ENCODE data around the gene CENPK. TPM values are rescaled to one million over a fixed set of nuclear protein-coding genes. Genes with fewer than 3 reads are reported as not detected.
"Not testable (repeated sequence)": the region's sequence is repeated elsewhere in the genome, so short reads cannot be mapped to it uniquely, and the experiment has no call there.

Gene CENPK
- total RNA-seq, 1 experiment from 2014 or later: 8.6 TPM

DNA sequence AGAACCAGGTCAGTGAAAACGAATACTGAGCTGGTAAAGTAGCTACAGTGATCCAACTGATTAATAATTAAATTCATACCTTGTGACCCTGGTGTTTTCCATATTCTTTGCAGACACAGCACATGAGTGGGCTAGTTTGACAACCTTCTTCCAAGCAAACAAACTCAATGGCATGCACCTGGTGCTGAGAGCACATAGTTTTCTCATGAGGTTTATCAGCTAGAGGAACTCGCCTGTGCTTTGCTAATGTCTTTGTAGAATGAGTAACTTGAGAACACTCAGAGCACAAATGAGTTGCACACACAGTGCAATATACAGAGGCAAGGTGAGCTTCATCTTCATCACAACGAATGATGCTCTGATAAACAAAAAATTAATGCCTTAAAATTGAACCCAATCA, 48.6 kb upstream of the CENPK start:
- ChIA-PET CTCF (interaction anchor here (0.7 kb wide), 1 partner anchor 687 kb away, joined by 3 read pairs; no protein-coding TSS in a partner anchor), POLR2A (ENCODE audit: unreplicated experiment) (no interaction called here)
- no TSS peak for BruUV-seq (replicated peaks)
- Histone ChIP-seq H3K9me2 (replicated peaks; ENCODE audit: low read length) (no peaks in the 10 kb centered on the region), H3K4me3 (ENCODE audit: low read length) (no peak overlapping the region), H3K9me3 (ENCODE audit: low read length) (no peaks in the 10 kb centered on the region), H3K27ac (ENCODE audit: low read length) (no peak overlapping the region), H3K79me2 (ENCODE audit: low read length) (no peaks in the 10 kb centered on the region), H3F3A (ENCODE audit: low read length, unreplicated experiment) (no peaks in the 10 kb centered on the region), H3K36me3 (ENCODE audit: low read depth, low read length) (no peaks in the 10 kb centered on the region), H3K4me1 (ENCODE audit: insufficient read depth, low read length) (peaks cover 10% of the 10 kb centered on the region; the same call in 1 of the 2 replicates), H4K20me1 (ENCODE audit: low read length) (no peaks in the 10 kb centered on the region), H3K9ac (ENCODE audit: low read length) (no peak overlapping the region), H2AFZ (ENCODE audit: low read length) (no peak overlapping the region), H3K27me3 (ENCODE audit: low read length) (no peaks in the 10 kb centered on the region), H3K4me2 (ENCODE audit: low read length) (no peak overlapping the region)
- ATAC-seq (no peak), DNase-seq (peak; percentile 43)
- TF ChIP-seq EZH2phosphoT487 (IDR thresholded peaks at IDR 0.05; ENCODE audit: borderline replicate concordance, low read length): no peak
- no peak for TF ChIP-seq EZH2 (IDR thresholded peaks at IDR 0.05; ENCODE audit: low read length, unreplicated experiment)
- TF ChIP-seq, protein P1, sequence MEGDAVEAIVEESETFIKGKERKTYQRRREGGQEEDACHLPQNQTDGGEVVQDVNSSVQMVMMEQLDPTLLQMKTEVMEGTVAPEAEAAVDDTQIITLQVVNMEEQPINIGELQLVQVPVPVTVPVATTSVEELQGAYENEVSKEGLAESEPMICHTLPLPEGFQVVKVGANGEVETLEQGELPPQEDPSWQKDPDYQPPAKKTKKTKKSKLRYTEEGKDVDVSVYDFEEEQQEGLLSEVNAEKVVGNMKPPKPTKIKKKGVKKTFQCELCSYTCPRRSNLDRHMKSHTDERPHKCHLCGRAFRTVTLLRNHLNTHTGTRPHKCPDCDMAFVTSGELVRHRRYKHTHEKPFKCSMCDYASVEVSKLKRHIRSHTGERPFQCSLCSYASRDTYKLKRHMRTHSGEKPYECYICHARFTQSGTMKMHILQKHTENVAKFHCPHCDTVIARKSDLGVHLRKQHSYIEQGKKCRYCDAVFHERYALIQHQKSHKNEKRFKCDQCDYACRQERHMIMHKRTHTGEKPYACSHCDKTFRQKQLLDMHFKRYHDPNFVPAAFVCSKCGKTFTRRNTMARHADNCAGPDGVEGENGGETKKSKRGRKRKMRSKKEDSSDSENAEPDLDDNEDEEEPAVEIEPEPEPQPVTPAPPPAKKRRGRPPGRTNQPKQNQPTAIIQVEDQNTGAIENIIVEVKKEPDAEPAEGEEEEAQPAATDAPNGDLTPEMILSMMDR (conservative IDR thresholded peaks at IDR 0.05; ENCODE audit: low read depth, low read length): no peak
- intact Hi-C loops (cut with micrococcal nuclease): no loop called here

DNA sequence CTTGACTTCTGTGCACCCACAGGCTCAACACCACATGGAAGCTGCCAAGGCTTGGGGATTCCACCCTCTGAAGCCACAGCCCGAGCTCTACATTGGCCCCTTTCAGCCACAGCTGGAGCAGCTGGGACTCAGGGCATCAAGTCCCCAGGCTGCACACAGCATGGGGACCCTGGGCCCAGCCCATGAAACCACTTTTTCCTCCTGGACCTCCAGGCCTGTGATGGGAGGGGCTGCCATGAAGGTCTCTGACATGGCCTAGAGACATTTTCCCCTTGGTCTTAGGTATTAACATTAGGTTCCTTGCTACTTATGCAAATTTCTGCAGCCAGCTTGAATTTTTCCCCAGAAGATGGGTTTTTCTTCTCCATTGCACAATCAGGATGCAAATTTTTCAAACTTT, 38.8 kb upstream of the CENPK start:
- H3K9me3 ChIP-seq (ENCODE audit: low read length); ATAC-seq; DNase-seq; H3K27ac ChIP-seq (ENCODE audit: low read length); H4K20me1 ChIP-seq (ENCODE audit: low read length); H3K4me2 ChIP-seq (ENCODE audit: low read length); H3K4me3 ChIP-seq (ENCODE audit: low read length); H3K9me2 ChIP-seq (replicated peaks; ENCODE audit: low read length); POLR2A ChIA-PET (ENCODE audit: unreplicated experiment); H3K4me1 ChIP-seq (ENCODE audit: insufficient read depth, low read length); H3K27me3 ChIP-seq (ENCODE audit: low read length); intact Hi-C loops (cut with micrococcal nuclease); CTCF ChIA-PET; H3K9ac ChIP-seq (ENCODE audit: low read length); BruUV-seq (replicated peaks); H3K36me3 ChIP-seq (ENCODE audit: low read depth, low read length); H3K79me2 ChIP-seq (ENCODE audit: low read length); H2AFZ ChIP-seq (ENCODE audit: low read length); H3F3A ChIP-seq (ENCODE audit: low read length, unreplicated experiment): not testable (repeated sequence)

DNA sequence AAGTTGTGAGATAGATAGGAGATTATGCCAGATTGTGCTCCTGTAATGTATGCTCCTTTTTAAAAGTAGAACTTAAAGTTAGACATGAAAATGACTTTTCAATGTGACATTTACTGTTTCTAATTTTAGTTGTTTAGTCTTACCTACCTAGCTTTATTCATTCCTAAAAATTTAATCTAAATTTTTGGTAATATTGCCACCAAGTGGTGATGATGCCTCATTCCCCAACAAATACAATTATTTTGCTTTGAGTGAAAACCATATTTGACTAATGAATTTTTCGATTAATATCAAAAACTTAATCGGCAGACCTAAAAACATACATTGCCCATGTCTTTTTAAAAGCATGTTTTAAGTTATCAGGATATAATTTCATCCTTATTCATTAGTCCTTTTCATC, 25.7 kb upstream of the CENPK start:
- ATAC-seq: no peak

More for the DNA sequence above, 25.7 kb upstream of the CENPK start:
- TF ChIP-seq EZH2phosphoT487 (IDR thresholded peaks at IDR 0.05; ENCODE audit: borderline replicate concordance, low read length) (no peak), EZH2 (IDR thresholded peaks at IDR 0.05; ENCODE audit: low read length, unreplicated experiment) (no peak)
- TF ChIP-seq, protein P1 (conservative IDR thresholded peaks at IDR 0.05; ENCODE audit: low read depth, low read length): 0 out of 2 replicates have a peak, but pooled peaks have one; percentile 28
- CTCF ChIA-PET: interaction anchor here (0.6 kb wide), 1 partner anchor 26 kb away, joined by 3 read pairs; no protein-coding TSS in a partner anchor
- Histone ChIP-seq H3K36me3 (ENCODE audit: low read depth, low read length) (no peaks in the 10 kb centered on the region), H4K20me1 (ENCODE audit: low read length) (no peaks in the 10 kb centered on the region), H3K27ac (ENCODE audit: low read length) (no peak overlapping the region), H3K9me3 (ENCODE audit: low read length) (no peaks in the 10 kb centered on the region), H2AFZ (ENCODE audit: low read length) (no peak overlapping the region), H3K4me1 (ENCODE audit: insufficient read depth, low read length) (no peaks in the 10 kb centered on the region), H3K79me2 (ENCODE audit: low read length) (no peaks in the 10 kb centered on the region), H3K9me2 (replicated peaks; ENCODE audit: low read length) (no peaks in the 10 kb centered on the region), H3K4me3 (ENCODE audit: low read length) (no peak overlapping the region), H3F3A (ENCODE audit: low read length, unreplicated experiment) (no peaks in the 10 kb centered on the region), H3K27me3 (ENCODE audit: low read length) (no peaks in the 10 kb centered on the region), H3K9ac (ENCODE audit: low read length) (no peak overlapping the region), H3K4me2 (ENCODE audit: low read length) (no peak overlapping the region)
- no peak for DNase-seq
- POLR2A ChIA-PET (ENCODE audit: unreplicated experiment): no interaction called here
- intact Hi-C loops (cut with micrococcal nuclease): no loop called here
- no TSS peak for BruUV-seq (replicated peaks)
